ENCODE measurements around the gene TDRKH. TPM values are rescaled to one million over a fixed set of nuclear protein-coding genes. Genes with fewer than 3 reads are reported as not detected.
"Not testable (repeated sequence)": the region's sequence is repeated elsewhere in the genome, so short reads cannot be mapped to it uniquely, and the experiment has no call there.

TDRKH gene
- polyA plus RNA-seq, 12 donors: 3.5 to 6.0 (median 4.3) TPM; not detected in 2

- DNase-seq: no peak
These were observed 14.9 kb upstream of the TDRKH start, which contains the start of gene LINGO4 for GRCh38 chr1:151805066-151805820. TSS of gene LINGO4 (minus strand) at chr1:151805419. CDS start at chr1:151802704, 2,715 bp downstream.

GRCh38 chr1:151803915-151804314 lies 13.6 kb upstream of the TDRKH start:
- DNase-seq: no peak

DNA sequence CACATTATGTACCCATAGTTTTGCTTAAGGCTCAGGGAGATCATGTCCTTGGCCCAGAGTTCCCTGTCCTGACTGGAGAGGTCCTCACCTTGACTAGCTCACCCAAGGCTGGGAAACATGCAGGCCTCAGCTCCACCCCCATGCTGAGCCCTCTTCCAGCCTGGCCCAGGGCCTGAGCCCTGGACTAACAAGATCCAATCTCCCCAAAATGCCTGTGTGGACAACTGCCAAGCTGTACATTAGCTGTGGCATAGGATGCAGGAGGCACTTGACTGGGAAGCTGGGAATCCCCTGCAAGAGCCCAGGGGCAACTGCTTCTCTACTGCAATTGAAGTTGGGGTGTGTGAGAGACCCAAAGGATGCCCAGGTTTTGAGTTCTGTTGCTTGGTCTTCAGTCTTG lies 12.9 kb upstream of the TDRKH start:
- no peak for DNase-seq

DNA sequence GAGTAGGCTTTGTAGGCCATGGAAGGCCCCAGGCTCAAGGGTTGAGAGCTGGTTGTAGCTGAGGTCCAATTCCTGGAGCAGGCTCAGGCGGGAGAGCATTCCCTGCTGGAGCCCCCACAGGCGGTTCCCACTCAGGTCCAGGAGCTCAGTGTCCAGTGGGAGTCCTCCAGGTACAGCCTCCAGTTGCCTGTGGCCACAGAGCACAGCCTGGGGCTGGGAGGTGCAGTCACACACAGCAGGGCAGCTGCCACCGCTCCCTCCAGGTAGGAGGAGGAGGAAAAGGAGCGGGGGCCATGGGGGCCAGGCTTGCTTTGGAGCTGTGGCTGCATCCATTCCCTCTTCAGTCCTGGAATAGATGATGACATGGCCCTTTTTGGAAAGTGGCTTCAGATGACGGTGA lies 12.1 kb upstream of the TDRKH start:
- no peak for DNase-seq

DNA sequence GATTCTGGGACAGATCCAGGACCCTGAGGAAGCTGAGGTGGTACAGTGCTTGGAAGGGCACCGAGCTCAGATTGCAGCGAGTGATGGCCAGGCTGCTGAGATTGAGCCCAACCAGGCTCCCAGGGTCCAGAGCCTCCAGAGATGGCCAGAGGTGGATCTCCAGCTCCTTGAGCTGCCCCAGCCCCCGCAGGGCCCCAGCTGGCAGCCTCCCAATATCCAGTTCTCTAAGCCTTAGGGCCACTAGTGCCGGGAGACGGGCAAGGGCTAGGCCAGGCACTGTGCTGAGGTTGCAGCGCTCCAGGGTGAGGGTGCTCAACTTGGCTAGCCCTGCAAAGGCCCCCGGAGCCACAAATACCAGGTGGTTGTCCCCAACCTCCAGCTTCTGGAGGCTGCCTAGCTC lies 11.5 kb upstream of the TDRKH start:
- DNase-seq: no peak

GRCh38 chr1:151801310-151801820 lies 11.1 kb upstream of the TDRKH start:
- DNase-seq: no peak

- no peak for DNase-seq
These were observed 10.5 kb upstream of the TDRKH start for GRCh38 chr1:151800830-151801229.

GRCh38 chr1:151799179-151800022 lies 9.1 kb upstream of the TDRKH start:
- no peak for DNase-seq

DNA sequence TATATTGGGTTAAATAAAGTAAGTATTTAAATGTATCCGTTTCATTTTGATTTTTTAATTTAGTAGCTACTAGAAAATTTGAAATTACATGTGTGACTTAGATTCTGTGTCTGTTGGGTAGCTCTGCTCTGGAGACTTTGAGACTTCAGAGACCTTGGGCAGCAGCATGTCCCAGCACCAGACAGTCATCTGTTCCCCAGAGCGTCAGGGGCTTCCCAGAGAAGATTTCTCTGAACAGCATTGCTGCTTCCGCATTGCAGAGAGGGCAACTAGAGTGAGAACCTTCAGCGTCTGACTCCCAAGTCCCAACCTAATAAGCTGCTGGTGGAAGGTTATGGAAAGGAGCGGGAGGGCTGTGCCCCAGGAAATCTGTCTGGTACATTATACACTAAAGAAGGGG lies 8.3 kb upstream of the TDRKH start:
- DNase-seq: no peak

GRCh38 chr1:151790940-151791651 lies 796 bp upstream of the TDRKH start:
- DNase-seq: no peak

- no peak for DNase-seq
These were observed 2.6 kb downstream of the TDRKH start for GRCh38 chr1:151787689-151788088.

DNA sequence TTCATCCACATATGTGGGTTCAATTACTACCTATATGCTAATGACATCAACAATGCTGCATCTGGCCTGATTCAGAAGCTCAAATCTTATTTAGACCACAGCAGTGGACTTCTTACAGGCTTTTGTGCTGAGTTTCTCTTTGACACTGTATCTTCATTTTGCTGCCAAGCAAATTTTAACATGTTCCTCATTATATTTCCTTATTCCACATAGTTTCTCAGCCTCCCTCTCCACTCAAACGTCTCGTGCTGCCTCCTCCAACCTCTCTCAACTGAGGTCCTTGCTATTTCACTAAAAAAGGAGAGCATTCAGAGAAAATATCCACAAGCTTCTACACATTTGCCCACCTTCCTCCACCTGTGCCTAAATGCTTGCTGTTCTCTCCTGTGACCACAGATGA lies 6.5 kb downstream of the TDRKH start:
- no peak for DNase-seq

GRCh38 chr1:151782741-151783140 lies 7.6 kb downstream of the TDRKH start:
- DNase-seq: no peak

DNA sequence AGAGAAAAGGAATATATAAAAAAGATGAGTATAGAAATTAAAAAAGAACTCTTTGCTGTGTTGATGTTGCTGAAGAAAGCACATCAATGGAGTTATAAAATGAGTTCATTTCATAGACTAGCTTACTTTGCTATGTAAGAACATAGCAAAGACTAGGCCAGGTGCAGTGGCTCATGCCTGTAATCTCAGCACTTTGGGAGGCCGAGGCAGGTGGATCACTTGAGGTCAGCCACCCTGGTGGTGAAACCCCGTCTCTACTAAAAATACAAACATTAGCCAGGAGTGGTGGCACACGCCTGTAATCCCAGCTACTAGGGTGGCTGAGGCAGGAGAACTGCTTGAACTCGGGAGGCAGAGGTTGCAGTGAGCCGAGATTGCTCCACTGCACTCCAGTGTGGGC lies 8.3 kb downstream of the TDRKH start:
- not testable (repeated sequence) for DNase-seq

- DNase-seq: not testable (repeated sequence)
These were observed 9.6 kb downstream of the TDRKH start for GRCh38 chr1:151780736-151781135.

GRCh38 chr1:151779852-151780251 lies 10.4 kb downstream of the TDRKH start:
- DNase-seq: no peak

GRCh38 chr1:151777317-151777716 lies 13.0 kb downstream of the TDRKH start:
- DNase-seq: no peak

DNA sequence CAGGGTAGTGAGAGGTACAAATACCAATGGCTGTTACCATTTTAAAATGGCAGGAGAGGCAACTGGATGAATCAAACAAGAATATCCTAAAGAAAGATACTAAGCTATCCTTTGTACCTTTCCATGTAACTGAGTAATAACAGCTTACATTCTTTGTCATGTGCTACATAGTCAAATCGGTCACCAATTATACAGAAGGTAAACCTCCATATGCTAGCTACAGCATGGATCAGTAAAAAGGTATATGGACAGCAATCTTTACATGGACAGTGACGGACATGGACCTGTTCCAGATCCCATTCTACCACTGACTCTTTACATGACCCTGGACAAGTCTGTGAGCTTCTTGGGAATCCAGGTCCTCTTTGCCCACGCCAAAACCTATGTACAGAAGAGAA lies 13.6 kb downstream of the TDRKH start:
- DNase-seq: no peak

DNA sequence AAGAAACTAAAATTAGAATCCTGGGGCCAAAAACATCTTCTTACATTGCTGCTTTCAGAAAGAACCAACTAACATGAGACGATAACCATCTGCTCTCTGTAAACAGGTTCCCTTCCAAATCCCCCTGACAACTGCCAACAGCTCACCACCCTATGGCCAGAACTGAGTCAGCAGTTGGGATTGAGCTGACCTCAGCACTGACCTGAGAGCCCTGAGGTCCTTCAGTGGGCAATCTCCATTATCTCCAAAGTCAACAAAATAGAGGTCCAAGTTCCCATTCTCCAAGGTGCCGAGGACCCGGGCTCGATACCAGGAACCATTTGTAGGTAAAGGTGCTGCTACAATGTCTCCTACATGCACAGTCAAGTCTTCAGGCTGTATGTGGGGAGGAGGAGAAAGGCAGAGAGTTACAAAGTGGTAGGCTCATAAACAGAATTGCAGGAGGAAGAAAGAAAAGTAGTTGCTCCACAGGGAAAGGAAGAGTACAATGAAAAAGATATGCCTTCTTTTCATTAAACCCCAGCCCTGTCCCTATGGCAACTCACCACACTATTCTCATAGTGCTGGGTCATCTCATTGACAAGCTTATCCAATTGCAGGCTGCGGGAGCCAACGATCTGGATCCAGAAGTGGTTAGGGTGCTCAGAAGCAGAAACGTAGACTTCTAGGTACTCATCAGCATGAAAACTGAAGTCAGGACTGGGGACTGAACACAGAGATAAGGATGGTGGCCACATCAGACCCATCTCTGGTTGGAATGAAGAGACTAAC lies 14.2 kb downstream of the TDRKH start:
- no peak for DNase-seq

DNA sequence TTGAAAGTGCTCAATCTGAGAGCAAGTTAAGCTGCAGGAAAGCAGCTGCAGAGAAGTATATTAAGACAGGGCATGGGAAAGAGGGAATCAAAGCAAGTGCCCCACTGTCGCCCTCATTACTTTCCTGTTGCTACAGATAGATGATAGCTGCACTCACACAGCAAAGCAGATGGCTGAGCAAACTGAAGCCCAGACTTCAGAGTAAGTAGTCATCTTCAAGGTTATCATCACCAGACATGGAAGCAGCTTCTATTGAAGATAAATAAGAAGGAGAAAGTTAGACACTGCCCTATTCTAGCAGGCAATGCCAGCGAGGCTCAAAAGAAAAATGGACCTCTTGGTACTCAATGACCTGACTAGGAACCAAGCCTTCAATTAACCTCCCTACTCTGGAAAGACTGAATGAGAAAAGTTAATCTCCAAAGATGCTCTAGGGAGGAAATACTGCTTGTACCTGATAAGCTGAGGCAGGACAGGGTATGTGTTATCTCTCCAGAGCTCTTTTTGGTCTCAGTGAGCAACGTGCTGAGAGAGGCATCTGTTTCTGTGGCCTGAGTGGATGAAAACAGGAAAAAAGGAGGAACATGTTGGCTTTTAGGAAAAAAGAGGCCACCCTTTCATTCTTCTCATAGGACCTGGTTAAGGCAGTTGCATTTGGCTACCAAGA lies 15.9 kb downstream of the TDRKH start:
- DNase-seq: no peak

GRCh38 chr1:151773702-151774101 lies 16.6 kb downstream of the TDRKH start:
- no peak for DNase-seq

Data from muscle of arm (tissue), 12 donors.